22Rv1 (cell line): ENCODE measurements around the gene STRADB.

ENCODE experiments used
- H3K27ac ChIP-seq: fragments of 450-650 bp; 2 replicates; pipeline ENCODE4 v1.5.1; 2017
- CTCF ChIP-seq: fragments of 450-650 bp; IDR thresholded peaks from 2 replicates; pipeline ENCODE4 v1.5.1; 2017; ENCODE audit warnings: mild to moderate bottlenecking
- ZFX ChIP-seq: fragments of 450-650 bp; IDR thresholded peaks from 2 replicates; pipeline ENCODE4 v1.6.1; 2017; ENCODE audit warnings: antibody characterized with exemption, borderline replicate concordance

STRADB gene

DNA sequence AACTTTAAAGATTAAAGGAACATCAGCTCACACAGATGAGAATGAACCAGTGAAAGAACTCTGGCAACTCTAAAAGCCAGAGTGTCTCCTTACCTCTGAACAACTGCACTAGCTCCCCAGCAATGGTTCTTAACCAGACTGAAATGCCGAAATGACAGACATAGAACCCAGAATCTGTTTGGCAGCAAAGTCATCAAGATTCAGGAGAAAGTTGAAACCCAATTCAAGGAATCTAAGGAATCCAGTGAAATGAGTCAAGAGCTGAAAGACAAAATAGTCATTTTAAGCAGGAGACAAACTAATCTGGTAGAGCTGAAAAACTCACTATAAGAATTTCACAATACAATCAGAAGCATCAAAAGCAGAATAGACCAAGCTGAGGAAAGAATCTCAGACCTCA is 72.0 kb downstream of the STRADB start:
- no peak for TF ChIP-seq ZFX
- no peak for TF ChIP-seq CTCF
- no peak overlapping the region for H3K27ac ChIP-seq
